Endodermal cell (in vitro differentiated cells): Measurements from ENCODE around the gene ARHGAP32. TPM values are rescaled to one million over a fixed set of nuclear protein-coding genes. Genes with fewer than 3 reads are reported as not detected.

Source experiments
- DNase-seq: peaks from one replicate; pipeline ENCODE4 v3.0.0-alpha.2; 2017
- H3K27ac ChIP-seq: 2 replicates; pipeline ENCODE4 v1.5.1; 2013; ENCODE audit warnings: mild to moderate bottlenecking, low read depth, low read length, moderate library complexity
- H3K27me3 ChIP-seq: 2 replicates; pipeline ENCODE4 v1.6.1; 2013; ENCODE audit warnings: mild to moderate bottlenecking, low read length, moderate library complexity; ENCODE audit not compliant: insufficient read depth, control insufficient read depth, poor library complexity, severe bottlenecking
- H3K36me3 ChIP-seq: 2 replicates; pipeline ENCODE4 v1.7.0; 2013; ENCODE audit warnings: mild to moderate bottlenecking, low read length, moderate library complexity; ENCODE audit not compliant: control insufficient read depth, insufficient read depth
- H3K4me1 ChIP-seq: one replicate; pipeline ENCODE4 v1.7.0; 2013; ENCODE audit warnings: low read length; ENCODE audit not compliant: control insufficient read depth, insufficient read depth
- H3K4me3 ChIP-seq: 2 replicates; pipeline ENCODE4 v1.5.1; 2013; ENCODE audit warnings: mild to moderate bottlenecking, low read length, moderate library complexity
- H3K9ac ChIP-seq: 2 replicates; pipeline ENCODE4 v1.6.1; 2013; ENCODE audit warnings: mild to moderate bottlenecking, low read length, moderate library complexity; ENCODE audit not compliant: poor library complexity, severe bottlenecking; ENCODE audit errors: extremely low read depth
- H3K9me3 ChIP-seq: 2 replicates; pipeline ENCODE4 v1.6.1; 2013; ENCODE audit warnings: mild to moderate bottlenecking, low read length, moderate library complexity; ENCODE audit not compliant: control insufficient read depth
- H3K27ac Mint-ChIP-seq: 2 replicates; pipeline ENCODE4 v1.8.0; 2020; ENCODE audit warnings: mixed read lengths
- H3K27me3 Mint-ChIP-seq: 2 replicates; pipeline ENCODE4 v1.8.0; 2021; ENCODE audit warnings: mild to moderate bottlenecking, mixed read lengths; ENCODE audit not compliant: insufficient read depth
- H3K36me3 Mint-ChIP-seq: 2 replicates; pipeline ENCODE4 v1.8.0; 2020; ENCODE audit warnings: low read depth, mixed read lengths
- H3K4me1 Mint-ChIP-seq: 2 replicates; pipeline ENCODE4 v1.8.0; 2020; ENCODE audit warnings: mixed read lengths
- H3K4me3 Mint-ChIP-seq: 2 replicates; pipeline ENCODE4 v1.8.0; 2020; ENCODE audit warnings: mild to moderate bottlenecking, moderate library complexity, mixed read lengths
- H3K9me3 Mint-ChIP-seq: 2 replicates; pipeline ENCODE4 v1.8.0; 2020; ENCODE audit warnings: mild to moderate bottlenecking, mixed read lengths
- CTCF ChIP-seq: fragments of 200-600 bp; sonication (generic); conservative IDR thresholded peaks from 2 replicates; pipeline ENCODE4 v1.5.0; 2021; ENCODE audit warnings: antibody characterized with exemption, mild to moderate bottlenecking
- WGBS, 2 experiments: methylation state at CpG; one replicate each; pipeline versions ENCODE4 v1.1.5 to v1.1.7; 2013; ENCODE audit warnings: missing lambda C conversion rate in 2 of 2, mixed read lengths in 1 of 2; ENCODE audit not compliant: insufficient coverage in 1 of 2, insufficient read length in 1 of 2; 5-methylcytosine and 5-hydroxymethylcytosine counted together
- total RNA-seq, 2 donors: library from RNA; stranded (reverse); fragmentation: NEBNext Ultra II Directional in 1 of 2; extraction: Animal tissue kit (Norgen Biotek cat#: 25700) in 1 of 2; gene quantifications; 2 replicates in 1 of 2; 3 replicates in 1 of 2; pipeline ENCODE4 v1.2.1, GENCODE V29; 2021

Gene ARHGAP32
- total RNA-seq, 2 donors from 2014 or later: 36.4 to 65.8 TPM

- Mint-ChIP-seq H3K27ac (peak overlapping the region; percentile 70), H3K36me3 (peaks cover 14% of the 10 kb centered on the region), H3K4me3 (no peak overlapping the region), H3K9me3 (no peaks in the 10 kb centered on the region), H3K27me3 (peaks cover 4% of the 10 kb centered on the region), H3K4me1 (peaks cover 29% of the 10 kb centered on the region)
- H3K9ac ChIP-seq: no peak overlapping the region
- H3K9me3 ChIP-seq: peaks cover 16% of the 10 kb centered on the region
- H3K4me1 ChIP-seq: no peaks in the 10 kb centered on the region
- TF ChIP-seq CTCF: no peak
- WGBS, 2 experiments: 77 to 81% methylated on average over 4 of the region's 4 CpGs
- no peak overlapping the region for H3K27ac ChIP-seq
- DNase-seq: no peak
- peaks cover 13% of the 10 kb centered on the region for H3K36me3 ChIP-seq
- H3K27me3 ChIP-seq: peaks cover 6% of the 10 kb centered on the region
- no peak overlapping the region for H3K4me3 ChIP-seq
Observed at GRCh38 chr11:129237456-129237855, 45.3 kb upstream of the ARHGAP32 start.

DNA sequence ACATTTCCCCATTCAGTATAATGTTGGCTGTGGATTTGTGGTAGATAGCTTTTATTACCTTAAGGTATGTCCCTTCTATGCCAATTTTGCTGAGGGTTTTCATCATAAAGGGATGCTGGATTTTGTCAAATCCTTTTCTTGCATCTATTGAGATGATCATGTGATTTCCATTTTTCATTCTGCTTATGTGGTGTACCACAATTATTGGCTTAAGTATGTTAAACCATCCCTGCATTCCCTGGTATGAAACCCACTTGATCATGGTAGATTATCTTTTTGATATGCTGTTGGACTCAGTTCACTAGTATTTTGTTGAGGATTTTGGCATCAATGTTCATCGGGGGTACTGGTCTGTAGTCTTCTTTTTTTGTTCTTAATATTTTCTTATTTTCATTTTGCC lies 44.7 kb upstream of the ARHGAP32 start:
- no peak for TF ChIP-seq CTCF
- Mint-ChIP-seq H3K4me1 (peaks cover 29% of the 10 kb centered on the region), H3K9me3 (no peaks in the 10 kb centered on the region), H3K27ac (no peak overlapping the region), H3K36me3 (peaks cover 15% of the 10 kb centered on the region), H3K27me3 (peaks cover 4% of the 10 kb centered on the region), H3K4me3 (no peak overlapping the region)
- H3K4me3 ChIP-seq: no peak overlapping the region
- H3K4me1 ChIP-seq: no peaks in the 10 kb centered on the region
- peaks cover 6% of the 10 kb centered on the region for H3K27me3 ChIP-seq
- H3K9ac ChIP-seq: no peak overlapping the region
- WGBS, 2 experiments: no CpG with 5 or more reads among the region's 1 CpG
- DNase-seq: no peak
- peaks cover 16% of the 10 kb centered on the region for H3K9me3 ChIP-seq
- peaks cover 13% of the 10 kb centered on the region for H3K36me3 ChIP-seq
- no peak overlapping the region for H3K27ac ChIP-seq

DNA sequence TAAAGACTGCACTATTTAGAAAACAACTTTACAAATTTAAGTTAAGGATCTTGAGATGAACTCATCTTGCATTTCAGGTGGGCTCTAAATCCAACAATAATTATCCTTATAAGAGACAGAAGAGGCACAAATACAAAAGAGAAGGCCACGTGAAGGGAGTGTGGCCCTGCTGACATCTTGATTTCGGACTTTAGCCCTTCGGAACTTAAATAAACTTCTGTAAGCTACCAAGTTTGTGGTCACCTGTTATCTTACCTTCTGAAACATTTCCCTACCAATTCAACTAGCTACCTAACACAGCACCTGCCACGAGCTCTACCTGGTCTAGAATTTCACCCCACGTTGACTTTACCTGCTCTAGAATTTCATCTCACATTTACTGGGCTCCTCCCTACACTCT lies 42.9 kb upstream of the ARHGAP32 start:
- WGBS, 2 experiments: 94 to 100% methylated on average over 3 to 5 of the region's 5 CpGs
- H3K4me3 Mint-ChIP-seq: no peak overlapping the region
- DNase-seq: no peak
- H3K27me3 ChIP-seq: peaks cover 6% of the 10 kb centered on the region
- H3K36me3 ChIP-seq: peaks cover 13% of the 10 kb centered on the region
- no peak overlapping the region for H3K27ac ChIP-seq
- TF ChIP-seq CTCF: no peak
- H3K27me3 Mint-ChIP-seq: peaks cover 4% of the 10 kb centered on the region
- no peak overlapping the region for H3K27ac Mint-ChIP-seq
- H3K9me3 Mint-ChIP-seq: no peaks in the 10 kb centered on the region
- no peak overlapping the region for H3K9ac ChIP-seq
- H3K4me1 Mint-ChIP-seq: peaks cover 29% of the 10 kb centered on the region
- H3K4me1 ChIP-seq: no peaks in the 10 kb centered on the region
- peaks cover 15% of the 10 kb centered on the region for H3K36me3 Mint-ChIP-seq
- H3K4me3 ChIP-seq: no peak overlapping the region
- peaks cover 16% of the 10 kb centered on the region for H3K9me3 ChIP-seq
